ENCODE data around the gene CAVIN1.

CAVIN1 gene

DNA sequence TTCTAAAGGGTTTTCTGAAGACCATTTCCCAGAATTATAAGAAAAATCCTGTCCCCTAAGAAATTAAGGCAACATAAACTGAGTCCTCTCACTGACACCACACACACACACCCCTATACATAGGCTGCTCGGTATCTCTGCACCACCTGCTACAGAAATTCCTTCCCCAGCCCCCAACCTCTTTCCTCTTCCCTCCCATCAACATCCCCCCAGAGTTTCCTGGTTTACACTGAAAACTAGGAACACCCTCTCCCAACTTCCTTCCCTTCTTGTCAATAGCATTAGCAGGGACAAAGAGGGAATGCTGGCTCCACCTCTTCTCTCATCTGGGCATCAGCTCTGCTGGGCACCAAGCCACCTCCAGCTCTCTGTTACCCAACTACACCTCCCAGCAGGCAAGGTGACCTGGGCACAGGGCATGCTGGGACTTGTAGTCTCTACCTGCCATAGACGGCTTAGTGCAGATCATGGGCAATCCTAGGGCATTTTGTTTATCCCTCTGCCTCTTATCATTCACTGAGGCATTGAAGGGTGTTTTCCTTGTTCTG lies 15.7 kb downstream of the CAVIN1 start (continued):
- peak; percentile 99 for TF ChIP-seq ZNF76 (tag by site-specific recombination; IDR thresholded peaks at IDR 0.05; ENCODE audit: borderline replicate concordance, low read depth)
- no peak for TF ChIP-seq ZNF747 (tag by site-specific recombination; IDR thresholded peaks at IDR 0.05)
- TF ChIP-seq, protein P1, sequence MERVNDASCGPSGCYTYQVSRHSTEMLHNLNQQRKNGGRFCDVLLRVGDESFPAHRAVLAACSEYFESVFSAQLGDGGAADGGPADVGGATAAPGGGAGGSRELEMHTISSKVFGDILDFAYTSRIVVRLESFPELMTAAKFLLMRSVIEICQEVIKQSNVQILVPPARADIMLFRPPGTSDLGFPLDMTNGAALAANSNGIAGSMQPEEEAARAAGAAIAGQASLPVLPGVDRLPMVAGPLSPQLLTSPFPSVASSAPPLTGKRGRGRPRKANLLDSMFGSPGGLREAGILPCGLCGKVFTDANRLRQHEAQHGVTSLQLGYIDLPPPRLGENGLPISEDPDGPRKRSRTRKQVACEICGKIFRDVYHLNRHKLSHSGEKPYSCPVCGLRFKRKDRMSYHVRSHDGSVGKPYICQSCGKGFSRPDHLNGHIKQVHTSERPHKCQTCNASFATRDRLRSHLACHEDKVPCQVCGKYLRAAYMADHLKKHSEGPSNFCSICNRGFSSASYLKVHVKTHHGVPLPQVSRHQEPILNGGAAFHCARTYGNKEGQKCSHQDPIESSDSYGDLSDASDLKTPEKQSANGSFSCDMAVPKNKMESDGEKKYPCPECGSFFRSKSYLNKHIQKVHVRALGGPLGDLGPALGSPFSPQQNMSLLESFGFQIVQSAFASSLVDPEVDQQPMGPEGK (tag by site-specific recombination; IDR thresholded peaks at IDR 0.05) = peak; percentile 45; the same call in 1 of the 2 replicates
- peak; percentile 54 for TF ChIP-seq SP3 (tag by site-specific recombination; IDR thresholded peaks at IDR 0.05)
- no peak for TF ChIP-seq BCL11A (tag by site-specific recombination; IDR thresholded peaks at IDR 0.05; ENCODE audit: low read depth)
- peak; percentile 67 for TF ChIP-seq YY2 (tag by site-specific recombination; IDR thresholded peaks at IDR 0.05)
- TF ChIP-seq, protein P2, sequence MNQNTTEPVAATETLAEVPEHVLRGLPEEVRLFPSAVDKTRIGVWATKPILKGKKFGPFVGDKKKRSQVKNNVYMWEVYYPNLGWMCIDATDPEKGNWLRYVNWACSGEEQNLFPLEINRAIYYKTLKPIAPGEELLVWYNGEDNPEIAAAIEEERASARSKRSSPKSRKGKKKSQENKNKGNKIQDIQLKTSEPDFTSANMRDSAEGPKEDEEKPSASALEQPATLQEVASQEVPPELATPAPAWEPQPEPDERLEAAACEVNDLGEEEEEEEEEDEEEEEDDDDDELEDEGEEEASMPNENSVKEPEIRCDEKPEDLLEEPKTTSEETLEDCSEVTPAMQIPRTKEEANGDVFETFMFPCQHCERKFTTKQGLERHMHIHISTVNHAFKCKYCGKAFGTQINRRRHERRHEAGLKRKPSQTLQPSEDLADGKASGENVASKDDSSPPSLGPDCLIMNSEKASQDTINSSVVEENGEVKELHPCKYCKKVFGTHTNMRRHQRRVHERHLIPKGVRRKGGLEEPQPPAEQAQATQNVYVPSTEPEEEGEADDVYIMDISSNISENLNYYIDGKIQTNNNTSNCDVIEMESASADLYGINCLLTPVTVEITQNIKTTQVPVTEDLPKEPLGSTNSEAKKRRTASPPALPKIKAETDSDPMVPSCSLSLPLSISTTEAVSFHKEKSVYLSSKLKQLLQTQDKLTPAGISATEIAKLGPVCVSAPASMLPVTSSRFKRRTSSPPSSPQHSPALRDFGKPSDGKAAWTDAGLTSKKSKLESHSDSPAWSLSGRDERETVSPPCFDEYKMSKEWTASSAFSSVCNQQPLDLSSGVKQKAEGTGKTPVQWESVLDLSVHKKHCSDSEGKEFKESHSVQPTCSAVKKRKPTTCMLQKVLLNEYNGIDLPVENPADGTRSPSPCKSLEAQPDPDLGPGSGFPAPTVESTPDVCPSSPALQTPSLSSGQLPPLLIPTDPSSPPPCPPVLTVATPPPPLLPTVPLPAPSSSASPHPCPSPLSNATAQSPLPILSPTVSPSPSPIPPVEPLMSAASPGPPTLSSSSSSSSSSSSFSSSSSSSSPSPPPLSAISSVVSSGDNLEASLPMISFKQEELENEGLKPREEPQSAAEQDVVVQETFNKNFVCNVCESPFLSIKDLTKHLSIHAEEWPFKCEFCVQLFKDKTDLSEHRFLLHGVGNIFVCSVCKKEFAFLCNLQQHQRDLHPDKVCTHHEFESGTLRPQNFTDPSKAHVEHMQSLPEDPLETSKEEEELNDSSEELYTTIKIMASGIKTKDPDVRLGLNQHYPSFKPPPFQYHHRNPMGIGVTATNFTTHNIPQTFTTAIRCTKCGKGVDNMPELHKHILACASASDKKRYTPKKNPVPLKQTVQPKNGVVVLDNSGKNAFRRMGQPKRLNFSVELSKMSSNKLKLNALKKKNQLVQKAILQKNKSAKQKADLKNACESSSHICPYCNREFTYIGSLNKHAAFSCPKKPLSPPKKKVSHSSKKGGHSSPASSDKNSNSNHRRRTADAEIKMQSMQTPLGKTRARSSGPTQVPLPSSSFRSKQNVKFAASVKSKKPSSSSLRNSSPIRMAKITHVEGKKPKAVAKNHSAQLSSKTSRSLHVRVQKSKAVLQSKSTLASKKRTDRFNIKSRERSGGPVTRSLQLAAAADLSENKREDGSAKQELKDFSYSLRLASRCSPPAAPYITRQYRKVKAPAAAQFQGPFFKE (tag by site-specific recombination; IDR thresholded peaks at IDR 0.05; ENCODE audit: borderline replicate concordance) = no peak
- TF ChIP-seq, protein P3, sequence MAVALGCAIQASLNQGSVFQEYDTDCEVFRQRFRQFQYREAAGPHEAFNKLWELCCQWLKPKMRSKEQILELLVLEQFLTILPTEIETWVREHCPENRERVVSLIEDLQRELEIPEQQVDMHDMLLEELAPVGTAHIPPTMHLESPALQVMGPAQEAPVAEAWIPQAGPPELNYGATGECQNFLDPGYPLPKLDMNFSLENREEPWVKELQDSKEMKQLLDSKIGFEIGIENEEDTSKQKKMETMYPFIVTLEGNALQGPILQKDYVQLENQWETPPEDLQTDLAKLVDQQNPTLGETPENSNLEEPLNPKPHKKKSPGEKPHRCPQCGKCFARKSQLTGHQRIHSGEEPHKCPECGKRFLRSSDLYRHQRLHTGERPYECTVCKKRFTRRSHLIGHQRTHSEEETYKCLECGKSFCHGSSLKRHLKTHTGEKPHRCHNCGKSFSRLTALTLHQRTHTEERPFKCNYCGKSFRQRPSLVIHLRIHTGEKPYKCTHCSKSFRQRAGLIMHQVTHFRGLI (tag by site-specific recombination; IDR thresholded peaks at IDR 0.05) = no peak
- TF ChIP-seq KLF9 (tag by site-specific recombination; IDR thresholded peaks at IDR 0.05; ENCODE audit: low read depth) = no peak
- TF ChIP-seq ZNF24 (tag by site-specific recombination; IDR thresholded peaks at IDR 0.05) = no peak
- TF ChIP-seq GLIS2 (tag by site-specific recombination; IDR thresholded peaks at IDR 0.05) = peak; percentile 22; the same call in 1 of the 2 replicates
- peak; percentile 69 for TF ChIP-seq ZIC2 (tag by site-specific recombination; IDR thresholded peaks at IDR 0.05)
- TF ChIP-seq GLI4 (tag by site-specific recombination; IDR thresholded peaks at IDR 0.05) = no peak
- TF ChIP-seq TRIM28 (IDR thresholded peaks at IDR 0.05; ENCODE audit: borderline replicate concordance, low read length) = no peak
- TF ChIP-seq, protein P4, sequence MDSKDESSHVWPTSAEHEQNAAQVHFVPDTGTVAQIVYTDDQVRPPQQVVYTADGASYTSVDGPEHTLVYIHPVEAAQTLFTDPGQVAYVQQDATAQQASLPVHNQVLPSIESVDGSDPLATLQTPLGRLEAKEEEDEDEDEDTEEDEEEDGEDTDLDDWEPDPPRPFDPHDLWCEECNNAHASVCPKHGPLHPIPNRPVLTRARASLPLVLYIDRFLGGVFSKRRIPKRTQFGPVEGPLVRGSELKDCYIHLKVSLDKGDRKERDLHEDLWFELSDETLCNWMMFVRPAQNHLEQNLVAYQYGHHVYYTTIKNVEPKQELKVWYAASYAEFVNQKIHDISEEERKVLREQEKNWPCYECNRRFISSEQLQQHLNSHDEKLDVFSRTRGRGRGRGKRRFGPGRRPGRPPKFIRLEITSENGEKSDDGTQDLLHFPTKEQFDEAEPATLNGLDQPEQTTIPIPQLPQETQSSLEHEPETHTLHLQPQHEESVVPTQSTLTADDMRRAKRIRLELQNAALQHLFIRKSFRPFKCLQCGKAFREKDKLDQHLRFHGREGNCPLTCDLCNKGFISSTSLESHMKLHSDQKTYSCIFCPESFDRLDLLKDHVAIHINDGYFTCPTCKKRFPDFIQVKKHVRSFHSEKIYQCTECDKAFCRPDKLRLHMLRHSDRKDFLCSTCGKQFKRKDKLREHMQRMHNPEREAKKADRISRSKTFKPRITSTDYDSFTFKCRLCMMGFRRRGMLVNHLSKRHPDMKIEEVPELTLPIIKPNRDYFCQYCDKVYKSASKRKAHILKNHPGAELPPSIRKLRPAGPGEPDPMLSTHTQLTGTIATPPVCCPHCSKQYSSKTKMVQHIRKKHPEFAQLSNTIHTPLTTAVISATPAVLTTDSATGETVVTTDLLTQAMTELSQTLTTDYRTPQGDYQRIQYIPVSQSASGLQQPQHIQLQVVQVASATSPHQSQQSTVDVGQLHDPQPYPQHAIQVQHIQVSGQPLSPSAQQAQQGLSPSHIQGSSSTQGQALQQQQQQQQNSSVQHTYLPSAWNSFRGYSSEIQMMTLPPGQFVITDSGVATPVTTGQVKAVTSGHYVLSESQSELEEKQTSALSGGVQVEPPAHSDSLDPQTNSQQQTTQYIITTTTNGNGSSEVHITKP (tag by site-specific recombination; IDR thresholded peaks at IDR 0.05) = peak; percentile 82
- TF ChIP-seq ZNF112 (tag by site-specific recombination; IDR thresholded peaks at IDR 0.05) = no peak
- TF ChIP-seq ZNF677 (tag by site-specific recombination; IDR thresholded peaks at IDR 0.05) = no peak
- TF ChIP-seq, protein P5, sequence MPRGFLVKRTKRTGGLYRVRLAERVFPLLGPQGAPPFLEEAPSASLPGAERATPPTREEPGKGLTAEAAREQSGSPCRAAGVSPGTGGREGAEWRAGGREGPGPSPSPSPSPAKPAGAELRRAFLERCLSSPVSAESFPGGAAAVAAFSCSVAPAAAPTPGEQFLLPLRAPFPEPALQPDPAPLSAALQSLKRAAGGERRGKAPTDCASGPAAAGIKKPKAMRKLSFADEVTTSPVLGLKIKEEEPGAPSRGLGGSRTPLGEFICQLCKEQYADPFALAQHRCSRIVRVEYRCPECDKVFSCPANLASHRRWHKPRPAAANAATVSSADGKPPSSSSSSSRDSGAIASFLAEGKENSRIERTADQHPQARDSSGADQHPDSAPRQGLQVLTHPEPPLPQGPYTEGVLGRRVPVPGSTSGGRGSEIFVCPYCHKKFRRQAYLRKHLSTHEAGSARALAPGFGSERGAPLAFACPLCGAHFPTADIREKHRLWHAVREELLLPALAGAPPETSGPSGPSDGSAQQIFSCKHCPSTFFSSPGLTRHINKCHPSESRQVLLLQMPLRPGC (tag by site-specific recombination; IDR thresholded peaks at IDR 0.05) = no peak
- TF ChIP-seq GLIS1 (tag by site-specific recombination; IDR thresholded peaks at IDR 0.05) = peak; percentile 23
- 0 out of 2 replicates have a peak, but pooled peaks have one; percentile 26 for TF ChIP-seq ZNF366 (tag by site-specific recombination; conservative IDR thresholded peaks at IDR 0.05)
- no peak for TF ChIP-seq BCL11B (tag by site-specific recombination; IDR thresholded peaks at IDR 0.05; ENCODE audit: low read depth)

Measured in HEK293 (cell line).